Stimulated activated CD8-positive, alpha-beta memory T cell treated with anti-CD3 and anti-CD28 coated beads, Interleukin-4, amount 100 ng/mL, for 24 hours (primary cell): ENCODE measurements around the gene TCERG1L.

Source experiments
- DNase-seq: peaks from one replicate; pipeline ENCODE4 v3.0.0-alpha.2; 2020; ENCODE audit warnings: low read depth

TCERG1L gene

GRCh38 chr10:131207176-131207575 is 104.3 kb downstream of the TCERG1L start:
- no peak for DNase-seq

- no peak for DNase-seq
Observed at GRCh38 chr10:131206111-131206995, 105.2 kb downstream of the TCERG1L start.

GRCh38 chr10:131205556-131205955 is 106.0 kb downstream of the TCERG1L start:
- no peak for DNase-seq

DNA sequence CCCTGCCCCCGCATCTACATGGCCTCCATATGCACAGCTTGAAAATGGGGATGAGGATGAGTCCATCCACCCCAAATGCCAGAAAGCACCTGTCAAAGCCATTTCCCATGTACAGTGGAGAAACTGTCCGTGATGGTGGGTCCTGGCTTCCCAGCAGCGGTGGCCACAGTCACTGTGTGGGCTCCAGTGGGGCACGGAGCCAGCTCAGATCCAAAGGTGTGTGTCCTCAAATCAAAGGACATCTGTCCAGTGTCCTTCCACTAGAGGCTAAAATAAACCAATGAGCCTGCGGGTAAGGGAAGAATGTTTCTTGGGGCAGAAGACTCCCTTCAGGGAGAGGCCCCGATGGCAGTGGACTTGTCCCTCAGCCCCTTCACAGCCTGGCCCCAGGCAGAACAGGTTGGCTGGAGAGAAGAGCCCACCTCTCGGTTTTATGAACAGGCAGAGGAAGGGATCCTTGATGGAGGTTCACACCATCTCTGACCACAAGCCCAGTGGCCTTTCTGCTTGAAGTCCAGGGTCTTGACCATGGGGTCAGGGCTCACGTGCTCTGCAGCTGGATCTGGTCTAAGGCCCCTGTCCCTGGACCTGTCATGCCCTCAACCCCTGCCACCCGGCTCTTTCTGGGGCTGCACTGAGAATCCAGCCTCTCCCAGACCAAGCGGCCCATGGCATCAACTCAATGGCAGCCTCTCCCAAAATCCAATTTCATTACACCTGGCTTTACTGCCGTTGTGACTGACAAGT is 106.9 kb downstream of the TCERG1L start:
- no peak for DNase-seq

DNA sequence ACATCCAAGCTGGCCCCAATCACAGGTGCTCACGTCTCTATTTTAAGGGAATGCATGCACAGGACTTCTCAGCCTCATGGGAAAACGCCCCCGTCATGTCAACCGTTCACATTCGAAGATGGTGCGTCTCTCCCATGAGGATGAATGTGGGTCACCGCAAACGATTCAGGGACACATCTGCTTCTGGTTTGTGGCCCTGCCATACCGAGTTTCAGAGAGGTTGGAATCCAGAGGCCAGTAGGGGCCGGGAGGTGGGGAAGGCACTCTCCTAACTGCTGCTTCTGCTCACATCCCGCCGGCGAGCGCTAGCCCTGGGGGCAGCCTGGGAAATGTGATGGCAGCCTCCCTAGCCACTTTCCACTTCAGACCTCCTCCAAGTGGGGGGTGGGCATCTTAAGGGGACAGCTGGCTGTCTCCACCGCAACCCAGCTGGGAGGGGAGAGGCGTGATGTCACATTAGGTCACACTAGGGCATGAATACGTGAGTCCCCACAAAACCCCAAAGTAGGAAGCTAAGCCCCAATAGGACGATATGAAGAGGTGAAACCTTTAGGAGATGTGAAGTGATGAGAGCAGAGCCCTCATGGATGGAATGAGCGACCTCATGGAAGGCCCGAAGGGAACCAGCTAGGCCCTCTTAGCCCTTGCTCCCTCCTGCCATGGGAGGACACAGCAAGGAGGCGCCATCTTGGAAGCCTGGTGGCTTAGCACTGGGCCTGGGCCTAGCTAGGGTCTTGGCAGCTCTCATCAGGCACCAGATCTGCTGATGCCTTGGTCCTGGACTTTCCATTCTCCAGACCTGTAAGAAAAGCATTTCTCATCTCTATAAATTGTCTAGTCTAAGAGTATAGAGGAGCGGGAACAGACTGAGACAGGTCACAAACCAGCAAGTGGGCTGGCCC is 107.8 kb downstream of the TCERG1L start:
- no peak for DNase-seq

DNA sequence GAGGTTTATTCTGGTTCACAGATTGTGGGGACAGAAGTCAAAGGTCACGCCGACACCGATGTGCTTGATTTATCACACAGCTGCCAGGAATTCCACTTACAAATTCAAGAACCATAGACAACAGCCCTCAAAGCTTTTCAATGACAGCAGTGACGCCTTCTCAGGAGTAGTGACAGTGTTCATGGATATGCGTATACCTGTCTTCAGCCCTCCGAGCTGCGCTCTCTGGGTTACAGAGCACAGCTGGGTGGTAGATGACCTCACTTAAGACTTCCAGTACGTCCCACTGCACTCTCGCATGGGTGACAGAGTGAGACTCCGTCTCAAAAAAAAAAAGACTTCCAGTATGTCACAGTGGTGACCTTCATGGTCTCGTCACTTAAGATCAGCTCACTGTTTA is 108.5 kb downstream of the TCERG1L start:
- DNase-seq, result no peak

- DNase-seq, result no peak
Observed at GRCh38 chr10:131201741-131202515, 109.6 kb downstream of the TCERG1L start.

- no peak for DNase-seq
Observed at GRCh38 chr10:131200856-131201470, 110.6 kb downstream of the TCERG1L start.

- DNase-seq, result no peak
Observed at GRCh38 chr10:131199646-131200045, 111.9 kb downstream of the TCERG1L start.

- DNase-seq, result no peak
Observed at GRCh38 chr10:131198843-131199242, 112.7 kb downstream of the TCERG1L start.

DNA sequence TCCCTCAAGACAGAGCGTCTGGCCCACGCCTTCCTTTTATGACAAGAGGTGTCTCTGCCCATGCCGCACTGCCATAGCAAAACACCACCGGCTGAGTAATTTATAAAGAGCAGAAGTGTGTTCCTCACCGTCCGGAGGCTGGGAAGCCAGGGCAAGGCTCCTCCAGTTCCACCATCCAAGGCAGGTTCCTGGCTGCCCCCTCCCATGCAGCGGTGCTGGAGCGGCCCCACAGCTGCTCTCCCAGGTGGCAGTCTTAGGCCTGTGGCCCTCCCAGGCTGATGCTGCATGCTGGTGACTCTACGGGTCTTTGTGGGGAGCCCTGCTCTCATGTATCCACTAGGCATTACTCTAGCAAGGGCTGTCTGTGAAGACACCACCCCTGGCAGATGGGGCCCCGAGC is 113.1 kb downstream of the TCERG1L start:
- no peak for DNase-seq

DNA sequence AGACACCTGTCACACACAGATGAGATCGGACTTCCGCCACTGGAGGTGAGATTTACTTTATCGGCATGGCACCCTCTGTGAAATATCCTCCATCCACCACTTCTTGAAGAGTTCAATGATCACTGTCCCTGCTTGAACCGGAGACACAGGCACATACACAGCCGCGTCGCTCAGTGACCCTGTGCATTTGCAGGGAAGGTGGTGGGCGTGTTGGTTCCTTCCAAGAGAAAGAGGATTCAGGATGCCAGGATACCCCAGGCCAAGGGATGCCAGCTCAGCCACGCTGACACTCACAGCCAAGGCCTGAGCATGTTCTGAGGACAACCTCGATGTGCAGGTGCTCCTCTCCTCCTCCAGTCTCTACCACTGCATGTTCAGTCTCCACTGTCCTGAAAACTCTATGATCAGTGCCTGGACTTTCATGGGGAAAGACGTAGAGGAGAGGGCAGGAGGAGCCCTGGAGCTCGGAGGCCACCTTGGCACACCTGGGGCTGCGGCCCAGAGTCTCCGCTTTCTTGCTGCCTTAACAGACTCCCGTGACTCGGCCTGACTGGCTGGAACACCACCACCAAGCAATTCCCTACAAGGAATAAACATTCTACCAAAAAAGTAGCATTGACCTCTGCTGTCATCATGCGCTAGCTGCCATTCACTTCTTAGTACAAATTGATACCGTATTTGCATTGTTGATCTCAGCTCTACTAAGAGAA is 115.2 kb downstream of the TCERG1L start:
- DNase-seq, result no peak

DNA sequence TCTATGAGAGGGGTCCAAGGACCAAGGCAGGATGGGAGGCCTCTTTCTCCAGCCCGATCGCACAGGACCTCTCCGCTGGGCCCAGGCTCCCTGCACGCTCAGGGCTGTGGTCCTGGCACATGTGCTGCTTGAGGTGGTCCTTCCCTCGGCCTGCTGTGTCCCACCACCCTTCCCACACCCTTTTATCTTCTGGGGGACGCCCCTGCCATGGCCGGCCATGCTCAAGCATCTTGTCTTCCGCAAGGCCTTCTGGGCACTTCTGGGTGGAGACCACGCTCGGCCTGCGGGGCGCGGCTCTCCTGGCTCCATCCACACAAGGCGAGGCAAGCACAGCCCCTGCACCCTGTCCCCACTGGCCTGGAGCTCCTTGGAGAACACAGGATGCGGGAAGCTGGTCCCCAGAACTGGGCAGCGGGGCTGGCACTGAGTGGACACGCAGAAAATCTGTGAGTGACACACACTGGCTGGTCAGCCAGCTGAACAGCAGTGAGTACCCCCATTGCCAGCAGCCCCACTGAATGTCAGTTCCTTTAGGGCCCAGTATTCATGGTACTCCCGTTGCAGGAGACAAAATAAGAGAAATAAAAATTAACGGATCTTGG is 115.9 kb downstream of the TCERG1L start:
- no peak for DNase-seq

- DNase-seq, result no peak
Observed at GRCh38 chr10:131195116-131195515, 116.4 kb downstream of the TCERG1L start.

GRCh38 chr10:131193923-131194322 is 117.6 kb downstream of the TCERG1L start:
- DNase-seq, result no peak

DNA sequence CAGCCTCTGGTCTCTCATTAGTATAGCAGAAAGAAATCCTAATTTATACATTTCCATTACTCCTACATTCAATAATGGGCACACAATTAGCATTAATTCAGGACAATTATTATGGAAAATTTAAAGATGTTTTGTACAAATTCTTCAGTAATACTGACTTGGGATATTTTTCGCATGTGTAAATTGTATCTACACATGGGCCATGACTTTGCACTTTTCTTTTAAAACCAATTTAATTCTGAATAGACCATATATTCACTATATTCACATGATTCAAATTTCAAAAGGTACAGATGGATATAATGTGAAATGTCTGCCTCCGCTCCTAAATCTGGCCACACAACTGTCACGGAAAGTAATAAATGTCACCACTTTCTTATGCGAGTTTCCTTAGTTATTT is 123.0 kb downstream of the TCERG1L start:
- no peak for DNase-seq

DNA sequence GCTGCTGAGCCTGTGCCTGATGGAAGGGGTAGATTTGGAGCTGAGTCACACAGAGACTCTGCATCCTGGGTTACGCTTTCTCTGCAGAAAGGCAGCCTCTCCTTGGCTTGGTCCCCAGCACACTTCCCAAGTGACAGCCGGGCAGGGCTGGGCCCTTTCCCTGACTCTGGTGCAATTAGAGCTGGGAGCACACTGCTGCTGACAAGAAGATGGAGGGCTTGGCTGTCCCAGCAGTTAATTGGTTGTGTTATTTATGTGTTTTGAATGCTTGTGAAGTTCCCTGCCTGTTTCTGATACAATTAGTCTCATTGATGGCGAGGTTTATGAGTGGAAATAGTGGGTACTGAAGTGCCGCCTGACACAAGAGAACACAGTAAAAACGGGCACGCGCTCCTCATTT is 123.6 kb downstream of the TCERG1L start:
- no peak for DNase-seq

- DNase-seq, result no peak
Observed at GRCh38 chr10:131187274-131187673, 124.2 kb downstream of the TCERG1L start.

- DNase-seq, result no peak
Observed at GRCh38 chr10:131186547-131187253, 124.8 kb downstream of the TCERG1L start.
